GM12865 (cell line): ENCODE measurements around the gene DRD3.

Source experiments
- DNase-seq: peaks from one replicate; pipeline ENCODE4 v3.0.0; 2010; ENCODE audit warnings: low read depth
- H3K4me3 ChIP-seq: 2 replicates; pipeline ENCODE4 v1.5.1; 2011; ENCODE audit warnings: mild to moderate bottlenecking, low read depth, low read length, control low read depth
- CTCF ChIP-seq: IDR thresholded peaks from 2 replicates; pipeline ENCODE4 v1.5.1; 2011; ENCODE audit warnings: low read length, control low read depth, low read depth, inconsistent platforms; ENCODE audit not compliant: insufficient read depth; ENCODE audit errors: missing control alignments

The DRD3 gene

GRCh38 chr3:114101101-114101500, 77.8 kb downstream of the DRD3 start:
- DNase-seq, result no peak
- no peak for TF ChIP-seq CTCF
- no peak overlapping the region for H3K4me3 ChIP-seq

- H3K4me3 ChIP-seq, result no peak overlapping the region
- DNase-seq, result no peak
- TF ChIP-seq CTCF, result no peak
These were observed 83.1 kb downstream of the DRD3 start for GRCh38 chr3:114095796-114096195.

GRCh38 chr3:114093596-114093995, 85.3 kb downstream of the DRD3 start:
- DNase-seq, result no peak
- TF ChIP-seq CTCF, result no peak
- H3K4me3 ChIP-seq, result no peak overlapping the region

- H3K4me3 ChIP-seq, result no peak overlapping the region
- TF ChIP-seq CTCF, result no peak
- no peak for DNase-seq
These were observed 85.9 kb downstream of the DRD3 start for GRCh38 chr3:114093016-114093380.

- no peak for TF ChIP-seq CTCF
- no peak for DNase-seq
- no peak overlapping the region for H3K4me3 ChIP-seq
These were observed 86.5 kb downstream of the DRD3 start for GRCh38 chr3:114092151-114093015.

GRCh38 chr3:114089675-114090074, 89.2 kb downstream of the DRD3 start:
- no peak for TF ChIP-seq CTCF
- no peak overlapping the region for H3K4me3 ChIP-seq
- no peak for DNase-seq

- no peak overlapping the region for H3K4me3 ChIP-seq
- TF ChIP-seq CTCF, result no peak
- no peak for DNase-seq
These were observed 92.5 kb downstream of the DRD3 start for GRCh38 chr3:114086356-114086755.
